GM18907 (cell line): ENCODE results near the gene LDB1.

ENCODE experiments used
- ATAC-seq: cut with Tn5 transposase; IDR thresholded peaks from one replicate; pipeline ENCODE4 v1.9.1; 2021; ENCODE audit warnings: mild to moderate bottlenecking, moderate library complexity; ENCODE audit not compliant: unreplicated experiment

The LDB1 gene

GRCh38 chr10:102113956-102114857 is 6.0 kb downstream of the LDB1 start:
- ATAC-seq, result peak; percentile 12

- ATAC-seq, result no peak
These were observed 6.8 kb downstream of the LDB1 start for GRCh38 chr10:102113261-102113955.

- ATAC-seq, result no peak
These were observed 7.9 kb downstream of the LDB1 start for GRCh38 chr10:102112210-102112817.

GRCh38 chr10:102111276-102111675 is 8.9 kb downstream of the LDB1 start:
- no peak for ATAC-seq

GRCh38 chr10:102109166-102110116 is 10.7 kb downstream of the LDB1 start:
- no peak for ATAC-seq

- ATAC-seq, result no peak
These were observed 13.2 kb downstream of the LDB1 start for GRCh38 chr10:102106998-102107397.

GRCh38 chr10:102102421-102102820 is 17.7 kb downstream of the LDB1 start:
- no peak for ATAC-seq

- ATAC-seq, result no peak
These were observed 19.0 kb downstream of the LDB1 start for GRCh38 chr10:102101152-102101551.

- ATAC-seq, result no peak
These were observed 23.7 kb downstream of the LDB1 start for GRCh38 chr10:102096449-102096848.

- ATAC-seq, result no peak
These were observed 29.4 kb downstream of the LDB1 start for GRCh38 chr10:102090772-102091171.

- no peak for ATAC-seq
These were observed 34.0 kb downstream of the LDB1 start for GRCh38 chr10:102086196-102086595.

GRCh38 chr10:102085336-102085735 is 34.8 kb downstream of the LDB1 start:
- ATAC-seq, result no peak

GRCh38 chr10:102083541-102083940 is 36.6 kb downstream of the LDB1 start:
- ATAC-seq, result no peak

GRCh38 chr10:102072673-102073527 is 47.3 kb downstream of the LDB1 start:
- no peak for ATAC-seq

GRCh38 chr10:102069071-102069470 is 51.1 kb downstream of the LDB1 start:
- ATAC-seq, result no peak

GRCh38 chr10:102068216-102068615 is 52.0 kb downstream of the LDB1 start:
- ATAC-seq, result no peak

GRCh38 chr10:102067091-102067916 is 52.9 kb downstream of the LDB1 start:
- no peak for ATAC-seq

GRCh38 chr10:102066399-102067088 is 53.6 kb downstream of the LDB1 start:
- no peak for ATAC-seq
